Natural killer cell (primary cell): ENCODE data around the gene SCAP. TPM values are rescaled to one million over a fixed set of nuclear protein-coding genes. Genes with fewer than 3 reads are reported as not detected.
"Not testable (repeated sequence)": the region's sequence is repeated elsewhere in the genome, so short reads cannot be mapped to it uniquely, and the experiment has no call there.

Experiments used
- ATAC-seq, 3 donors: fragments of 150-1000 bp in 2 of 3; fragments of 200-7000 bp in 1 of 3; cut with Tn5 transposase; 1 replicate in 1 of 3; 2 replicates in 2 of 3; pipeline ENCODE4 v1.10.0; 2021; ENCODE audit warnings: mild to moderate bottlenecking in 2 of 3, moderate library complexity in 2 of 3
- DNase-seq, 2 donors: peaks; one replicate each; pipeline versions ENCODE4 v3.0.0 to v3.0.0-alpha.2; 2013 to 2021; ENCODE audit warnings: mixed read lengths in 1 of 2
- H3K27ac ChIP-seq: one replicate; pipeline ENCODE4 v1.5.1; 2013; ENCODE audit warnings: mild to moderate bottlenecking, low read length
- H3K27me3 ChIP-seq: one replicate; pipeline ENCODE4 v1.6.1; 2013; ENCODE audit warnings: low read length; ENCODE audit not compliant: control insufficient read depth, insufficient read depth
- H3K36me3 ChIP-seq: one replicate; pipeline ENCODE4 v1.6.1; 2013; ENCODE audit warnings: low read length; ENCODE audit not compliant: control insufficient read depth, insufficient read depth
- H3K4me1 ChIP-seq: one replicate; pipeline ENCODE4 v1.6.1; 2013; ENCODE audit warnings: low read length; ENCODE audit not compliant: control insufficient read depth, insufficient read depth
- H3K4me3 ChIP-seq: one replicate; pipeline ENCODE4 v1.5.1; 2013; ENCODE audit warnings: low read length
- H3K9me3 ChIP-seq: one replicate; pipeline ENCODE4 v1.6.1; 2013; ENCODE audit warnings: low read length; ENCODE audit not compliant: control insufficient read depth, insufficient read depth
- H3K27ac Mint-ChIP-seq, 2 donors: one replicate each; pipeline ENCODE4 v1.8.0; 2022; ENCODE audit warnings: mild to moderate bottlenecking in 2 of 2, mixed read lengths in 2 of 2, moderate library complexity in 1 of 2
- H3K27me3 Mint-ChIP-seq, 2 donors: one replicate each; pipeline ENCODE4 v1.8.0; 2022; ENCODE audit warnings: low read depth in 2 of 2, mixed read lengths in 2 of 2
- H3K36me3 Mint-ChIP-seq: one replicate; pipeline ENCODE4 v1.8.0; 2022; ENCODE audit warnings: mixed read lengths
- H3K4me1 Mint-ChIP-seq, 2 donors: one replicate each; pipeline ENCODE4 v1.8.0; 2022; ENCODE audit warnings: mixed read lengths in 2 of 2
- H3K4me3 Mint-ChIP-seq: one replicate; pipeline ENCODE4 v1.8.0; 2022; ENCODE audit warnings: mild to moderate bottlenecking, moderate library complexity, mixed read lengths
- H3K9me3 Mint-ChIP-seq, 2 donors: one replicate each; pipeline ENCODE4 v1.8.0; 2022; ENCODE audit warnings: mixed read lengths in 2 of 2
- WGBS: methylation state at CpG from one replicate; pipeline ENCODE4 v1.1.7; 2013; ENCODE audit warnings: missing lambda C conversion rate; ENCODE audit not compliant: insufficient coverage; 5-methylcytosine and 5-hydroxymethylcytosine counted together
- intact Hi-C: fragments of 100-400 bp; cut with micrococcal nuclease; formaldehyde crosslinking; loops from one replicate; pipeline ENCODE4 v1.14.2; 2022
- total RNA-seq, 4 donors: library from RNA; stranded (reverse); fragments of 120-200 nt in 1 of 4; gene quantifications; one replicate each; pipeline versions ENCODE4 v1.2.3 to v1.2.4, GENCODE V29; 2013 to 2022
- TF ChIP-seq, protein P1 (sequence below): fragments of 200-600 bp; IDR thresholded peaks from one replicate; pipeline ENCODE4 v1.8.0; 2022; ENCODE audit warnings: antibody characterized with exemption

Gene SCAP
- total RNA-seq, 3 donors from 2014 or later (not counting 1 experiment from before 2014, with no cell fraction given), result 63.9 to 104 (median 82.7) TPM

DNA sequence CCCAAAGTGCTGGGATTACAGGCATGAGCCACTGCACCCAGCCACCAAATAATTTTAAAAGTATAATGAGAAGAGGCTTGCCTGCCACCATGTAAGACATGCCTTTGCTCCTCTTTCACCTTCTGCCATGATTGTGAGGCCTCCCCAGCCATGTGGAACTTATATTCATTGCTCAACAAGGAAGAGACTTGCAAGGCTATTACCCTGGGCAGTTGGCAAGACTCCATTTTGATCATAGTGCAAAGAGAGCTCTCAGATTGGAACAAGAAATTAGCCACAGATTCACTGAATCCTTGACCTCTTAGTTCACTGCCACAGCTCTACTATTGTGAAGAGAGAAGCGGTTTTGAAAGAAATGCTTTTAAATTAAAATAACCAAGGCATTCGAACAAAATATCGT, 6.1 kb downstream of the SCAP start:
- Mint-ChIP-seq H3K4me3 (no peak overlapping the region), H3K27me3 (no peaks in the 10 kb centered on the region), H3K36me3 (peaks cover 5% of the 10 kb centered on the region), H3K27ac (no peak overlapping the region), H3K4me1 (peaks cover 26 to 30% of the 10 kb centered on the region in 2 donors), H3K9me3 (no peaks in the 10 kb centered on the region)
- Histone ChIP-seq H3K27me3 (no peaks in the 10 kb centered on the region), H3K4me3 (no peak overlapping the region), H3K9me3 (no peaks in the 10 kb centered on the region), H3K36me3 (no peaks in the 10 kb centered on the region), H3K4me1 (peaks cover 7% of the 10 kb centered on the region), H3K27ac (no peak overlapping the region)
- intact Hi-C loops, result no loop called here
- WGBS, result 100% methylated on average over 1 of the region's 3 CpGs
- ATAC-seq (no peak), DNase-seq (no peak)
- TF ChIP-seq, protein P1, sequence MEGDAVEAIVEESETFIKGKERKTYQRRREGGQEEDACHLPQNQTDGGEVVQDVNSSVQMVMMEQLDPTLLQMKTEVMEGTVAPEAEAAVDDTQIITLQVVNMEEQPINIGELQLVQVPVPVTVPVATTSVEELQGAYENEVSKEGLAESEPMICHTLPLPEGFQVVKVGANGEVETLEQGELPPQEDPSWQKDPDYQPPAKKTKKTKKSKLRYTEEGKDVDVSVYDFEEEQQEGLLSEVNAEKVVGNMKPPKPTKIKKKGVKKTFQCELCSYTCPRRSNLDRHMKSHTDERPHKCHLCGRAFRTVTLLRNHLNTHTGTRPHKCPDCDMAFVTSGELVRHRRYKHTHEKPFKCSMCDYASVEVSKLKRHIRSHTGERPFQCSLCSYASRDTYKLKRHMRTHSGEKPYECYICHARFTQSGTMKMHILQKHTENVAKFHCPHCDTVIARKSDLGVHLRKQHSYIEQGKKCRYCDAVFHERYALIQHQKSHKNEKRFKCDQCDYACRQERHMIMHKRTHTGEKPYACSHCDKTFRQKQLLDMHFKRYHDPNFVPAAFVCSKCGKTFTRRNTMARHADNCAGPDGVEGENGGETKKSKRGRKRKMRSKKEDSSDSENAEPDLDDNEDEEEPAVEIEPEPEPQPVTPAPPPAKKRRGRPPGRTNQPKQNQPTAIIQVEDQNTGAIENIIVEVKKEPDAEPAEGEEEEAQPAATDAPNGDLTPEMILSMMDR, result no peak

DNA sequence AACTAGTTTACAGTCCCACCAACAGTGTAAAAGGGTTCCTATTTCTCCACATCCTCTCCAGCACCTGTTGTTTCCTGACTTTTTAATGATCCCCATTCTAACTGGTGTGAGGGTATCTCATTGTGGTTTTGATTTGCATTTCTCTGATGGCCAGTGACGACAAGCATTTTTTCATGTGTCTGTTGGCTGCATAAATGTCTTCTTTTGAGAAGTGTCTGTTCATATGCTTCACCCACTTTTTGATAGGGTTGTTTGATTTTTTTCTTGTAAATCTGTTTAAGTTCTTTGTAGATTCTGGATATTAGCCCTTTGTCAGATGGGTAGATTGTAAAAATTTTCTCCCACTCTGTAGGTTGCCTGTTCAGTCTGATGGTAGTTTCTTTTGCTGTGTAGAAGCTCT, 7.4 kb downstream of the SCAP start:
- intact Hi-C loops, ATAC-seq, H3K36me3 ChIP-seq, H3K4me3 ChIP-seq, H3K36me3 Mint-ChIP-seq, H3K27me3 Mint-ChIP-seq, H3K27ac ChIP-seq, DNase-seq, H3K4me1 ChIP-seq, H3K4me3 Mint-ChIP-seq, H3K9me3 ChIP-seq, H3K27me3 ChIP-seq, H3K27ac Mint-ChIP-seq, H3K9me3 Mint-ChIP-seq: not testable (repeated sequence)
- H3K4me1 Mint-ChIP-seq, result peaks cover 21 to 26% of the 10 kb centered on the region in 2 donors
- WGBS, result 69% methylated on average over 1 of the region's 1 CpG

DNA sequence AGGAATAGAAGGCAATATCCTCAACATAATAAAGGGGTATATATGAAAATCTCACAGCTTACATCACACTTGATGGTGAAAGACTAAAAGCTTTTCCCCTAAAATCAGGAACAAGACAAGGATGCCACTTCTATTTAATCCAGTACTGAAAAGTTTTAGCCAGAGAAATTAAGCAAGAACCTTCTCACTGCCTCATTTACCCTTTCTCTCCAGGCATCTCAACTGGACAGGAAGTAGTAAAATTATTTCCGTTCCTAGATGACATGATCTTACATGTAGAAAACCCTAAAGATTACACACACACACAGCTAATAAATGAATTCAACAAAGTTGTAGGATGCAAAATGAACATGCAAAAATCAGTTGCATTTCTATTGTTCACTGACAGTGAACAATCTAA, 11.2 kb downstream of the SCAP start:
- peaks cover 3% of the 10 kb centered on the region for H3K4me1 ChIP-seq
- H3K9me3 Mint-ChIP-seq, result no peaks in the 10 kb centered on the region
- no peak overlapping the region for H3K27ac ChIP-seq
- H3K4me1 Mint-ChIP-seq, result peaks cover 36 to 39% of the 10 kb centered on the region in 2 donors
- H3K27me3 Mint-ChIP-seq, result no peaks in the 10 kb centered on the region
- ATAC-seq (no peak), DNase-seq (no peak)
- intact Hi-C loops, result no loop called here
- H3K4me3 Mint-ChIP-seq, result no peak overlapping the region
- no peak overlapping the region for H3K4me3 ChIP-seq
- 67% methylated on average over 1 of the region's 1 CpG for WGBS
- no peak overlapping the region for H3K27ac Mint-ChIP-seq
- H3K27me3 ChIP-seq, result no peaks in the 10 kb centered on the region
- TF ChIP-seq, protein P1, result no peak
- no peaks in the 10 kb centered on the region for H3K36me3 ChIP-seq
- peaks cover 7% of the 10 kb centered on the region for H3K36me3 Mint-ChIP-seq
- no peaks in the 10 kb centered on the region for H3K9me3 ChIP-seq

DNA sequence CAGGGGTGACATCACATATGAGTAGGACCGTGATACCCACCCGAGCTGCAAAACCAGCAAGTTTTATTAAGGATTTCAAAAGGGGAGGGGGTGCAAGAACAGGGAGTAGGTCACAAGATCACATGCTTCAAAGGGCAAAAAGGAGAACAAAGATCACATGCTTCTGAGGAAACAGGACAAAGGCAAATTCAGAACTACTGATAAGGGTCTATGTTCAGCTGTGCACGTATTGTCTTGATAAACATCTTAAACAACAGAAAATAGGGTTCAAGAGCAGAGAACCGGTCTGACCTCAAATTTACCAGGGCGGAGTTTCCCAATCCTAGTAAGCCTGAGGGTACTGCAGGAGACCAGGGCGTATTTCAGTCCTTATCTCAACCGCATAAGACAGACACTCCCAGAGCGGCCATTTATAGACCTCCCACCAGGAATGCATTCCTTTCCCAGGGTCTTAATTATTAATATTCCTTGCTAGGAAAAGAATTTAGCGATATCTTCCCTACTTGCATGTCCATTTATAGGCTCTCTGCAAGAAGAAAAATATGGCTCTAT, 16.1 kb downstream of the SCAP start:
- H3K27ac Mint-ChIP-seq, result not testable (repeated sequence)

More for the DNA sequence above, 16.1 kb downstream of the SCAP start:
- H3K27me3 ChIP-seq, H3K27me3 Mint-ChIP-seq, DNase-seq, H3K27ac ChIP-seq, H3K4me3 Mint-ChIP-seq, H3K36me3 Mint-ChIP-seq, H3K9me3 Mint-ChIP-seq, H3K9me3 ChIP-seq, H3K36me3 ChIP-seq, H3K4me1 ChIP-seq, H3K4me3 ChIP-seq, ATAC-seq, intact Hi-C loops: not testable (repeated sequence)
- WGBS, result 86% methylated on average over 9 of the region's 9 CpGs
- peaks cover 29 to 35% of the 10 kb centered on the region in 2 donors for H3K4me1 Mint-ChIP-seq
